Prostate gland (tissue), 2 donors: ENCODE measurements around the gene NDUFS1.

Experiments used
- POLR2A ChIP-seq: fragments of 450-650 bp; IDR thresholded peaks from one replicate; pipeline ENCODE4 v1.6.1; 2016; ENCODE audit warnings: antibody characterized with exemption, mild to moderate bottlenecking
- POLR2AphosphoS5 ChIP-seq: sonication (generic); formaldehyde crosslinking; IDR thresholded peaks from one replicate; pipeline ENCODE4 v1.6.1; 2017; ENCODE audit warnings: antibody characterized with exemption
- TF ChIP-seq, protein P1 (sequence below), 4 experiments: fragments of 200-600 bp in 2 of 4; fragments of 450-650 bp in 2 of 4; sonication (generic) in 2 of 4; IDR thresholded peaks; 1 replicate in 3 of 4; 2 replicates in 1 of 4; pipeline ENCODE4 v1.5.1; 2016 to 2019; ENCODE audit warnings: antibody characterized with exemption in 4 of 4, mild to moderate bottlenecking in 2 of 4, moderate library complexity in 2 of 4

GRCh38 chr2:206084439-206084869, 74.8 kb downstream of the NDUFS1 start:
- TF ChIP-seq, protein P1, sequence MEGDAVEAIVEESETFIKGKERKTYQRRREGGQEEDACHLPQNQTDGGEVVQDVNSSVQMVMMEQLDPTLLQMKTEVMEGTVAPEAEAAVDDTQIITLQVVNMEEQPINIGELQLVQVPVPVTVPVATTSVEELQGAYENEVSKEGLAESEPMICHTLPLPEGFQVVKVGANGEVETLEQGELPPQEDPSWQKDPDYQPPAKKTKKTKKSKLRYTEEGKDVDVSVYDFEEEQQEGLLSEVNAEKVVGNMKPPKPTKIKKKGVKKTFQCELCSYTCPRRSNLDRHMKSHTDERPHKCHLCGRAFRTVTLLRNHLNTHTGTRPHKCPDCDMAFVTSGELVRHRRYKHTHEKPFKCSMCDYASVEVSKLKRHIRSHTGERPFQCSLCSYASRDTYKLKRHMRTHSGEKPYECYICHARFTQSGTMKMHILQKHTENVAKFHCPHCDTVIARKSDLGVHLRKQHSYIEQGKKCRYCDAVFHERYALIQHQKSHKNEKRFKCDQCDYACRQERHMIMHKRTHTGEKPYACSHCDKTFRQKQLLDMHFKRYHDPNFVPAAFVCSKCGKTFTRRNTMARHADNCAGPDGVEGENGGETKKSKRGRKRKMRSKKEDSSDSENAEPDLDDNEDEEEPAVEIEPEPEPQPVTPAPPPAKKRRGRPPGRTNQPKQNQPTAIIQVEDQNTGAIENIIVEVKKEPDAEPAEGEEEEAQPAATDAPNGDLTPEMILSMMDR (IDR thresholded peaks at IDR 0.05): peak in 1 of 4 experiments; percentile 14
- peak; percentile 80 for TF ChIP-seq POLR2AphosphoS5
- TF ChIP-seq POLR2A: peak; percentile 69
